Panc1 (cell line): Measurements from ENCODE around the gene NBDY.
"Not testable (repeated sequence)": the region's sequence is repeated elsewhere in the genome, so short reads cannot be mapped to it uniquely, and the experiment has no call there.

Experiments
- CTCF ChIP-seq: fragments of 450-650 bp; IDR thresholded peaks from 2 replicates; pipeline ENCODE4 v1.5.1; 2017; ENCODE audit warnings: mild to moderate bottlenecking
- POLR2AphosphoS5 ChIP-seq: IDR thresholded peaks from 2 replicates; pipeline ENCODE4 v1.6.1; 2012; ENCODE audit warnings: mild to moderate bottlenecking, low read depth, low read length, moderate library complexity
- REST ChIP-seq, 2 experiments: IDR thresholded peaks; 2 replicates each; pipeline ENCODE4 v1.6.1; 2011 to 2012; ENCODE audit warnings: low read depth in 2 of 2, control low read depth in 1 of 2, low read length in 1 of 2, mild to moderate bottlenecking in 1 of 2, moderate library complexity in 1 of 2; ENCODE audit not compliant: insufficient read depth in 1 of 2
- SIN3A ChIP-seq: IDR thresholded peaks from 2 replicates; pipeline ENCODE4 v1.6.1; 2012; ENCODE audit warnings: low read depth, mild to moderate bottlenecking, low read length, moderate library complexity, borderline replicate concordance; ENCODE audit not compliant: insufficient read depth

GRCh38 chrX:56806176-56806575 lies 77.1 kb downstream of the NBDY start:
- TF ChIP-seq CTCF; REST (IDR thresholded peaks at IDR 0.05; ENCODE audit: insufficient read depth in 1 of 2, low read depth in 2 of 2, low read length in 1 of 2); POLR2AphosphoS5; SIN3A: not testable (repeated sequence)
